Measurements from ENCODE around the gene TTC33.

Gene TTC33

DNA sequence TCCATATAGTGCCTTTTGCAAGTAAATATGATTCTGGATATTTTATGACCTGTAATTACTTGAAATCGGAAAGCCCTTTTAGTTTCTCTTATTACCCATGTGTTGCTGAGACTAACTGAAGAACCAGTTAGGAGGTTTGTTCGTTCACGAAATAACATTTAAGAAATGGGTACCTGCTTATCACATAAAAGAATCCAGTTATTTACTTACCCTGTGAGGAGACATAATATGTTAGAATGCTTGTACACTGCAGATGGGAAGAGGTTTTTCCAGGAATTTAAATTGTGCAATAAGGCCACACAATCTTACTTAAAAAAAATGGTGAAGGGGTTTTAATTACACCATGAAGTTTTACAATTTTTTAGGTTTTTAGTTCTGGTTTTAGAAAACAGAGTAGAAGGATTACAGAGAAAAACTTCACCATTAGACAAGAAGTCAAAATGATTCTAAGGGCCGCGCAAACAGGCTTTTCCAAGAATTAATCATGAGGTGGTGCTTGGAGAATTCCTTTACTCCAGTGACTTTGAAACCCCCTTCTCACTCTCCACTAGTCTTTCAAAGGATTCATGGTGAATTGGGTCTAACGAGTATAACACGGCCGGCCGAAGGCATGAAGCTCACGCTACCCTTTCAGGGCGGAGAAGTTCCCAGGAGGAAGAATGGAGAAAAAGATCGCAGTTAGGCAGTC, 77.2 kb downstream of the TTC33 start:
- peak; percentile 38 for DNase-seq (ENCODE audit: low read depth)
- H3K4me3 ChIP-seq (ENCODE audit: low read length) = peak overlapping the region; percentile 75
- TF ChIP-seq, protein P1, sequence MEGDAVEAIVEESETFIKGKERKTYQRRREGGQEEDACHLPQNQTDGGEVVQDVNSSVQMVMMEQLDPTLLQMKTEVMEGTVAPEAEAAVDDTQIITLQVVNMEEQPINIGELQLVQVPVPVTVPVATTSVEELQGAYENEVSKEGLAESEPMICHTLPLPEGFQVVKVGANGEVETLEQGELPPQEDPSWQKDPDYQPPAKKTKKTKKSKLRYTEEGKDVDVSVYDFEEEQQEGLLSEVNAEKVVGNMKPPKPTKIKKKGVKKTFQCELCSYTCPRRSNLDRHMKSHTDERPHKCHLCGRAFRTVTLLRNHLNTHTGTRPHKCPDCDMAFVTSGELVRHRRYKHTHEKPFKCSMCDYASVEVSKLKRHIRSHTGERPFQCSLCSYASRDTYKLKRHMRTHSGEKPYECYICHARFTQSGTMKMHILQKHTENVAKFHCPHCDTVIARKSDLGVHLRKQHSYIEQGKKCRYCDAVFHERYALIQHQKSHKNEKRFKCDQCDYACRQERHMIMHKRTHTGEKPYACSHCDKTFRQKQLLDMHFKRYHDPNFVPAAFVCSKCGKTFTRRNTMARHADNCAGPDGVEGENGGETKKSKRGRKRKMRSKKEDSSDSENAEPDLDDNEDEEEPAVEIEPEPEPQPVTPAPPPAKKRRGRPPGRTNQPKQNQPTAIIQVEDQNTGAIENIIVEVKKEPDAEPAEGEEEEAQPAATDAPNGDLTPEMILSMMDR (conservative IDR thresholded peaks at IDR 0.05; ENCODE audit: low read length) = no peak

DNA sequence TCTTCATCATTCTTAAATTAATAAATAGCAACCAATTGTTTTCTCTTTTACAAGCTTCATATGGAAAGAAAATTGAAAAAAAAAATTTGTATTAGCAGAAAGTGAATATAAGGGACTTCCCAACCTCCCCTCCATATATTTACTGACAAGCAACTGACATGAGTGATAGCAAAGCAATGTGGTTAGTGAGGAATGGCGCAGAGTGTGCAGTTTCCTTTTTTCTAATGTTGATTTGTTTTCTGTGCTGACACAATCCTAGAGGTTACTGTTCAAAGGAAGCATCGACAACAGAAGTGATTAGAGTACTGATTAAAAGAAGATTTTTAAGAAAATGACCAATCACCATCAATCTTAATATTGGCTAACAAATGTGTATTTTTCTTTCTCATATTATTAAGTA, 77.7 kb downstream of the TTC33 start:
- H3K4me3 ChIP-seq (ENCODE audit: low read length) = no peak overlapping the region; the same call in 1 of the 2 replicates
- TF ChIP-seq, protein P1 (conservative IDR thresholded peaks at IDR 0.05; ENCODE audit: low read length) = no peak
- DNase-seq (ENCODE audit: low read depth) = no peak

DNA sequence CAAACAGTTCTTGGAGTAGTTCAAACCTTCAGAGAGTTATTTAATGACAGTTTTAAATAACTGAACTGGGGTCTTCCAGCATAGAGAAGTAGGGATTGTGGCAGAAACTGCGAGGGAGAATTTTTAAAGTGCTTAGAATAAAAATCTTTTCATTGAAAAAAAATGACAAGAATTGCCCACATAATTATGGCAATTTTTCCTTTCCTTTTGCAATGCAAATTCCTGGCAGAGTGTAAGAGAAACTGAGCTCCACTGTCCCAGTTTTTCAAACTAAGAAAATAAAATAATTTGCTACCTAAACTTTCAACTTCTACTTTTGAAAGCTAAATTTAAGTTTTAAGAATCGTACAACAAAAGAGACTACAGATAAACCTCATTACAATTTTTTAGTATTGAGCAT, 78.3 kb downstream of the TTC33 start:
- TF ChIP-seq, protein P1 (conservative IDR thresholded peaks at IDR 0.05; ENCODE audit: low read length) = no peak
- no peak overlapping the region for H3K4me3 ChIP-seq (ENCODE audit: low read length)
- peak; percentile 44 for DNase-seq (ENCODE audit: low read depth)

DNA sequence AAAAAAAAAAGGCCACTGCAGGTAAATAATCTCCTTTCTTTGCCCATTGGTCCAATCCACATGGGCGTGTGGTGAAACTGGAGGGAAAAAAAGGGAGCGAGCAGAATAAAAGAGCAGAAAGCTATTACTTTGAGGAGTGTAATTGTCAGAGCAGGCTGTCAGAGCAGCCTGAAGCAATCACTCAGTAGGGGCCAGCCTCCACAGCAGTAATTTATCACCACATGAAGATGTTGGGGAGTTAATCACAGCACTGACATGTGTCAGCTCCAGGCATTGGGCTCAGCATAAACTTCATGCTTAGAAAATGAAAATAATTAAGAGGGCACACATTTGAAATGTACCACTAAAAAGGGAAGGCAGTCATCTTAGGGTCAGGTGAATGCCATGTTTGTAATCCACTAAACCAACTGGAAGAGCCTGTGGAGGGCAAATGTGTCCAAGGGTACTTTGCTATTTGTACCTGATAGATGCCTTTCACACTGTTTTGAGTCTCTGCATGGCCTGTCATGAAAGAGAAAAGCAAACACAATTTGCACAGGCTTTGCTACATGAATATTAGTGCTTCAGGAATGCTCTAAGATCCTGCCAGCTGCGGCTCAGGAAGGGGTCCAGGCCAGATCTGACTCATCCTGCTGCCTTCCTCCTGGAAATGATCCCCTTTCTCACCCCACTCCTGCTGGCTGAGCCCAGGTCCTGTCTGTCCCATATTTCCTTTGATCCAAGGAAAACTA, 79.0 kb downstream of the TTC33 start:
- H3K4me3 ChIP-seq (ENCODE audit: low read length) = no peak overlapping the region
- peak; percentile 82 for DNase-seq (ENCODE audit: low read depth)
- TF ChIP-seq, protein P1 (conservative IDR thresholded peaks at IDR 0.05; ENCODE audit: low read length) = peak; percentile 11

DNA sequence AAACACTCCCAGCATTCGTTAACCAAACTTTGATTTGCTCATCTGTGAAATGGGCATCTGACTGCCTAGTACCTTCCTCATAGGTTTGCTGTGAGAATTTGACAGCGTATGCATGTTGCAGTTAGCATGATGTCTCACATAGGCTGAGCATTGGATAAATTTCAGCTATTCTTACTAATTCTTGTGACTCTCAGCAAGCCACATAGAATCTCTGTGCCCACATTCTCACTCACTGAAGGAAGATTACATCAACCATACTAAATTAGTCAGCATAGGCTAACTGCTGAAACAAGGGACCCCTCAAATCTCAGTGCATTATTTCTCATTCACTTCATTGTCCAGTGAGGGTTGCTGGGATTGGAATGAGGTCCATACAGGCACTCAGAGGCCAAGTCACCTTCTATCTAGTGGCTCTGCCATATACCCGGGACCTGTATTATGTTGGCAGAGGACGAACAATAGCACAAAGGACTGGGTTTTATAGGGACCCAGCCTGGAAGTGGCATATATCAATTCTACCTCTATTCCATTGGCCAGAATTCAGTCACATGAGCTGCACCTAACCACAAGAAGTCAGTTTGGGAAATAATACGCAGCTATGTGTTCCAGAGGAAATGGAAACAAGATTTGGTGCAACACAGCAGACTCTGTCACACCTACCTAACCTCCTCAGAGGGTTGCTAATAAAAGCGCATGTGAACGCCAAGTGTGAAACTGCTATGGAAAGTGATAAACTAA, 80.2 kb downstream of the TTC33 start:
- DNase-seq (ENCODE audit: low read depth) = no peak
- TF ChIP-seq, protein P1 (conservative IDR thresholded peaks at IDR 0.05; ENCODE audit: low read length) = no peak
- no peak overlapping the region for H3K4me3 ChIP-seq (ENCODE audit: low read length)

DNA sequence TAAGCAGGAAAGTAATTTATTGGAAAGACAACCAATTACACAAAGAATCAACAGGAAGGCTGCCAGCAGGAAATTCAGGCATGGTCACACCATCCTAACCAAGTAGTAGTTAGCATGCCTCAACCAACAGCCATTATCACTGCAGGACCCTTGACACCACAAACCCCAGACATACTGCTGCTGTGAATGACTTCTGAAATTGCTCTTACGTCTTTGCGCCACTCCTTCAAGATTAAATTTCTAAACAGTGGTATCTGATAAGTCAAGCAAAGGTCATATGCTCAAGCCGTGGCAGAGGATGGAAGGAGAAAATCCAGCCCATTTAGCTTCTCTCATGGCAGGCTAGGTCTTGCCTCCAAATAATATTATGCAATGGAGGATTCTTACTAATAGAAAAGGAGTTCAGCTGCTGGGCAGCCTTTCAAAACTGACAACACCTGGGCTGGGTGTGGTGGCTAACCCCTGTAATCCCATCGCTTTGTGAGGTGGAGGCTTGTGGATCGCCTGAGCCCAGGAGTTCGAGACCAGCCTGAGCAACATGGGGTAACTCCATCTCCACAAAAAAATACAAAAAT, 81.0 kb downstream of the TTC33 start:
- TF ChIP-seq, protein P1 (conservative IDR thresholded peaks at IDR 0.05; ENCODE audit: low read length) = no peak
- no peak overlapping the region for H3K4me3 ChIP-seq (ENCODE audit: low read length)
- DNase-seq (ENCODE audit: low read depth) = no peak

Measured in AG10803 (cell line).